Omental fat pad (tissue), 4 donors: ENCODE measurements around the gene ACP6. TPM values are rescaled to one million over a fixed set of nuclear protein-coding genes. Genes with fewer than 3 reads are reported as not detected.

ENCODE experiments used
- ATAC-seq: fragments of 150-250 bp; one replicate; pipeline ENCODE4 v1.9.1; 2016; ENCODE audit warnings: mild to moderate bottlenecking, moderate library complexity; ENCODE audit not compliant: low FRiP score
- DNase-seq: peaks from one replicate; pipeline ENCODE4 v3.0.0-alpha.2; 2019; ENCODE audit warnings: low spot score
- total RNA-seq, 4 donors: library from RNA; depleted of rRNA; stranded (reverse); fragments of >200 nt; gene quantifications; one replicate each; pipeline ENCODE4 v1.1.0, GENCODE V29; 2016
- TF ChIP-seq, protein P1 (sequence below), 3 donors: fragments of 450-650 bp; IDR thresholded peaks; one replicate each; pipeline ENCODE4 v1.5.1; 2016 to 2017; ENCODE audit warnings: antibody characterized with exemption in 3 of 3, mild to moderate bottlenecking in 3 of 3, moderate library complexity in 2 of 3

Gene ACP6
- total RNA-seq, 4 donors from 2014 or later, result 2.3 to 15.1 (median 5.9) TPM

DNA sequence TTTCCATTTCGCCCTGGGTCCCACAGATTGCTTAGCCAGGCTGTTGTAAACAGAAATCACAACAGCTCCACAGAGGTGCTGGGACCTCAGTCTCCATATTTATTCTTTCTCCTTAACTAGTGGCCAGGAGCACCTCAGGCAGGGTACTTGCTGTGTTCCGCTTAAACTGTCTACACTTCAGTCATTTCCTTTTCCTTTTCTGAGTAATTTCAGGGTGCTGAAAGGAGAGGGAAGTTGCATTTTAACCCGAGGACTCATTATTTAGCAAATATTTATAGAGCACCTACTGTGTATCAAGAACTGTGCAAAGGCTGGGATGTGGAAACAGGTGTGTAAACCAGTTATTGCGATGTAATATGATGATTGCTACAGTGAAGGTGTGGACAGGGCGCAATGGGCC lies 41.9 kb downstream of the ACP6 start:
- DNase-seq (no peak), ATAC-seq (no peak)
- TF ChIP-seq, protein P1, sequence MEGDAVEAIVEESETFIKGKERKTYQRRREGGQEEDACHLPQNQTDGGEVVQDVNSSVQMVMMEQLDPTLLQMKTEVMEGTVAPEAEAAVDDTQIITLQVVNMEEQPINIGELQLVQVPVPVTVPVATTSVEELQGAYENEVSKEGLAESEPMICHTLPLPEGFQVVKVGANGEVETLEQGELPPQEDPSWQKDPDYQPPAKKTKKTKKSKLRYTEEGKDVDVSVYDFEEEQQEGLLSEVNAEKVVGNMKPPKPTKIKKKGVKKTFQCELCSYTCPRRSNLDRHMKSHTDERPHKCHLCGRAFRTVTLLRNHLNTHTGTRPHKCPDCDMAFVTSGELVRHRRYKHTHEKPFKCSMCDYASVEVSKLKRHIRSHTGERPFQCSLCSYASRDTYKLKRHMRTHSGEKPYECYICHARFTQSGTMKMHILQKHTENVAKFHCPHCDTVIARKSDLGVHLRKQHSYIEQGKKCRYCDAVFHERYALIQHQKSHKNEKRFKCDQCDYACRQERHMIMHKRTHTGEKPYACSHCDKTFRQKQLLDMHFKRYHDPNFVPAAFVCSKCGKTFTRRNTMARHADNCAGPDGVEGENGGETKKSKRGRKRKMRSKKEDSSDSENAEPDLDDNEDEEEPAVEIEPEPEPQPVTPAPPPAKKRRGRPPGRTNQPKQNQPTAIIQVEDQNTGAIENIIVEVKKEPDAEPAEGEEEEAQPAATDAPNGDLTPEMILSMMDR (IDR thresholded peaks at IDR 0.05), result no peak

GRCh38 chr1:147627435-147628110 lies 42.8 kb downstream of the ACP6 start:
- TF ChIP-seq, protein P1 (IDR thresholded peaks at IDR 0.05), result peak in 2 of 3 donors; percentile 36 to 64
- ATAC-seq, result peak; percentile 68
- no peak for DNase-seq

- ATAC-seq (no peak), DNase-seq (no peak)
- TF ChIP-seq, protein P1 (IDR thresholded peaks at IDR 0.05), result no peak
These were observed 43.6 kb downstream of the ACP6 start for GRCh38 chr1:147626739-147627138.

DNA sequence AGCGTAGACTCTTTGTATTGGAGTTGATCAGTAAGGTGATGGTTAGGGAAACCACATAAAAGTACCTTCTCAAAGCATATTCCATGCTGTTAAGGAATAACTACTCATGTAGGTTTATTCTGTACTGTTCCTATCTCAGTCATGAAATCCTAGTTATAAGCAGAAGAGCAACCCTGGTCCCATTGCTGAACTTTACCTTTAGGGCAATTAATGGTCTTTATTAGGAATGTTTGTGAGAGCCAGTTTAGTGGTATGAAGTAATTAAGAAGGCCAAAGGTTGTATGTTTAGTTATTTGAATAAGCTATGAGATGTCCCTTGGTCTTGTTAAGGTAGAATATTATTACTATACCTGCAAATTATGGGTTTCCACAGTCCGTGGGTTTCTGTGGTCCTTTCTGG lies 44.0 kb downstream of the ACP6 start:
- TF ChIP-seq, protein P1 (IDR thresholded peaks at IDR 0.05), result no peak
- DNase-seq (no peak), ATAC-seq (no peak)

DNA sequence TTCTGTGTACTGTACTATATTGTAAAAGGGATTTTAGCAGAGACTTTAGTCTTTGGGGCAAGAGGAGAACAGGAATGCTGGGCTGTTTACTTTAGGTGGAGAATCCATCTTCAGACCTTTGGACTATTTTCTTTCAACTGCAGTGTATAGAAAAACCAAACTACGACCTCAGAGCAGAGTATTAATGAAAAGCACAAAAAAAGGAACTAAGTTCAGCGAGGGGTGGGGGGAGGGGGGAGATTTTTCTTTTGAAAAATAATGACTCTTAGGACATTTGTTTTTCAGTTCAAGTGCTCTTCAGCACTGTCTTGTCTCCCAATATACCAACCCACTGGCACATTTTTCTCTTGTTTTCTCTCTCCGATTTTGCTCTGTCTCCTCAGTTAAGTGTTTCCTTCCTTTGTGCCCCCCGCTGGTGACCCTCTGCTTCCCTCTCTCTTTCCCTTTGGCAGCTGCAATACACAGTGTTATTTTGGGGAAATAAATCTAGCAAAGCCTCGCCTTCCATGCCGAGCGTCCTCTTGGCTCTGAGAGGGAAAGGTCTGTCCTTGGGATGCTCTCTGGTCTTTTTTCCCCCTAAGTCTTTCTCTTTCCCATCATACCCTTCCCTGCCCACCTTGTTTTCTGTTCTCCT lies 44.8 kb downstream of the ACP6 start:
- TF ChIP-seq, protein P1 (IDR thresholded peaks at IDR 0.05), result no peak
- DNase-seq (no peak), ATAC-seq (no peak)

DNA sequence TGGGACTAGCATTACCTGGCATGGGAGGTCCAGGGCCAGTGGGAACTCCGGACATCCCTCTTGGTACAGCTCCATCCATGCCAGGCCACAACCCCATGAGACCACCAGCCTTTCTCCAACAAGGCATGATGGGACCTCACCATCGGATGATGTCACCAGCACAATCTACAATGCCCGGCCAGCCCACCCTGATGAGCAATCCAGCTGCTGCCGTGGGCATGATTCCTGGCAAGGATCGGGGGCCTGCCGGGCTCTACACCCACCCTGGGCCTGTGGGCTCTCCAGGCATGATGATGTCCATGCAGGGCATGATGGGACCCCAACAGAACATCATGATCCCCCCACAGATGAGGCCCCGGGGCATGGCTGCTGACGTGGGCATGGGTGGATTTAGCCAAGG lies 45.8 kb downstream of the ACP6 start:
- TF ChIP-seq, protein P1 (IDR thresholded peaks at IDR 0.05), result no peak
- DNase-seq (no peak), ATAC-seq (no peak)

- DNase-seq, result no peak
- ATAC-seq, result no peak
- TF ChIP-seq, protein P1 (IDR thresholded peaks at IDR 0.05), result no peak
These were observed 46.3 kb downstream of the ACP6 start for GRCh38 chr1:147624011-147624410.
